ENCODE data around the gene LMF1. TPM values are rescaled to one million over a fixed set of nuclear protein-coding genes. Genes with fewer than 3 reads are reported as not detected.

The LMF1 gene
- total RNA-seq, 2 donors from 2014 or later: 47.1 to 49.3 TPM

DNA sequence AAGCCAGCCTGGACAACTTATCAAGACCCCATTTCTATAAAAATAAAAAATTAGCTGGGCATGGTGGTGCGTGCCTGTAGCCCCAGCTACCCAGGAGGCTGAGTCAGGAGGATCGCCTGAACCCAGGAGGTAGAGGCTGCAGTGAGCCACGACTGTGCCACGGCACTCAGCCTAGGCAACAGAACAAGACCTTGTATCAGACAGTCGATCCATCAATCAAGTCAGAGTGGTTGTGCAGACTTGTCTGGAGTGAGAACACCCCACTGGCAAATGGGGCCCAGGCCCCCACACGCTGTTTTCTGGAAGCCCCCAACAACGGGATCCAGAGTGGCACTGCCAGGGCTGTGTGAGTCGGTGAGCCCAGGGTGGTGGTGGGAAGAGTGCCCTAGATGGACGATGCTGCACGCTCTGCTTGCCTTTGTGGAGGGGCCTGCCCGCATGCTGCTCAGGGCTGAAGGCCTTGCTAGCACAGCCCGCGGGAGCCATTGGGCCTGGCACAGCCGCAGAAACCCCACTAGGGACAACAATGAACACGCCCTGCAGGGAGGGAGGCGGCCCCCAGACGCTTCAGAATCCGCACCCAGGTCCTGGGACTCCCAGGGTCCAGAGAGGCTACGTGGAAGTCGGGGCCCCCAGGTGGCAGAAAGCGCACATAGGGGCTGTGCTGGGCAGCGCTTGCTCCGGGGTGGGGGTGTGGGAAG lies 90.2 kb downstream of the LMF1 start:
- ATAC-seq (ENCODE audit: insufficient number of reproducible peaks, low FRiP score, low read depth) (no peak), DNase-seq (ENCODE audit: low spot score) (no peak)
- no peaks in the 10 kb centered on the region for H3K27me3 ChIP-seq (replicated peaks; ENCODE audit: insufficient read depth)
- no peak overlapping the region for H3K4me3 ChIP-seq
- TF ChIP-seq, protein P1, sequence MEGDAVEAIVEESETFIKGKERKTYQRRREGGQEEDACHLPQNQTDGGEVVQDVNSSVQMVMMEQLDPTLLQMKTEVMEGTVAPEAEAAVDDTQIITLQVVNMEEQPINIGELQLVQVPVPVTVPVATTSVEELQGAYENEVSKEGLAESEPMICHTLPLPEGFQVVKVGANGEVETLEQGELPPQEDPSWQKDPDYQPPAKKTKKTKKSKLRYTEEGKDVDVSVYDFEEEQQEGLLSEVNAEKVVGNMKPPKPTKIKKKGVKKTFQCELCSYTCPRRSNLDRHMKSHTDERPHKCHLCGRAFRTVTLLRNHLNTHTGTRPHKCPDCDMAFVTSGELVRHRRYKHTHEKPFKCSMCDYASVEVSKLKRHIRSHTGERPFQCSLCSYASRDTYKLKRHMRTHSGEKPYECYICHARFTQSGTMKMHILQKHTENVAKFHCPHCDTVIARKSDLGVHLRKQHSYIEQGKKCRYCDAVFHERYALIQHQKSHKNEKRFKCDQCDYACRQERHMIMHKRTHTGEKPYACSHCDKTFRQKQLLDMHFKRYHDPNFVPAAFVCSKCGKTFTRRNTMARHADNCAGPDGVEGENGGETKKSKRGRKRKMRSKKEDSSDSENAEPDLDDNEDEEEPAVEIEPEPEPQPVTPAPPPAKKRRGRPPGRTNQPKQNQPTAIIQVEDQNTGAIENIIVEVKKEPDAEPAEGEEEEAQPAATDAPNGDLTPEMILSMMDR (IDR thresholded peaks at IDR 0.05): no peak
- no peaks in the 10 kb centered on the region for H3K4me1 ChIP-seq (ENCODE audit: control insufficient read depth in 1 of 2, low read depth in 2 of 2)
- H3K36me3 ChIP-seq: no peaks in the 10 kb centered on the region
- H3K27ac ChIP-seq: no peak overlapping the region
- H3K9me3 ChIP-seq: peaks cover 6% of the 10 kb centered on the region

GRCh38 chr16:879986-880385 lies 90.8 kb downstream of the LMF1 start:
- no peaks in the 10 kb centered on the region for H3K27me3 ChIP-seq (replicated peaks; ENCODE audit: insufficient read depth)
- H3K36me3 ChIP-seq: no peaks in the 10 kb centered on the region
- TF ChIP-seq, protein P1 (IDR thresholded peaks at IDR 0.05): no peak
- no peak for ATAC-seq (ENCODE audit: insufficient number of reproducible peaks, low FRiP score, low read depth)
- DNase-seq (ENCODE audit: low spot score): no peak
- no peak overlapping the region for H3K4me3 ChIP-seq
- no peaks in the 10 kb centered on the region for H3K4me1 ChIP-seq (ENCODE audit: control insufficient read depth in 1 of 2, low read depth in 2 of 2)
- peaks cover 6% of the 10 kb centered on the region for H3K9me3 ChIP-seq
- no peak overlapping the region for H3K27ac ChIP-seq

- no peak for DNase-seq (ENCODE audit: low spot score)
- TF ChIP-seq, protein P1 (IDR thresholded peaks at IDR 0.05): no peak
- no peaks in the 10 kb centered on the region for H3K27me3 ChIP-seq (replicated peaks; ENCODE audit: insufficient read depth)
- H3K27ac ChIP-seq: no peak overlapping the region
- no peak for ATAC-seq (ENCODE audit: insufficient number of reproducible peaks, low FRiP score, low read depth)
- H3K4me3 ChIP-seq: no peak overlapping the region
- peaks cover under 1% of the 10 kb centered on the region for H3K36me3 ChIP-seq
- H3K4me1 ChIP-seq (ENCODE audit: control insufficient read depth in 1 of 2, low read depth in 2 of 2): no peaks in the 10 kb centered on the region
- H3K9me3 ChIP-seq: peaks cover 2% of the 10 kb centered on the region
Measured at GRCh38 chr16:879461-879861, 91.3 kb downstream of the LMF1 start.

DNA sequence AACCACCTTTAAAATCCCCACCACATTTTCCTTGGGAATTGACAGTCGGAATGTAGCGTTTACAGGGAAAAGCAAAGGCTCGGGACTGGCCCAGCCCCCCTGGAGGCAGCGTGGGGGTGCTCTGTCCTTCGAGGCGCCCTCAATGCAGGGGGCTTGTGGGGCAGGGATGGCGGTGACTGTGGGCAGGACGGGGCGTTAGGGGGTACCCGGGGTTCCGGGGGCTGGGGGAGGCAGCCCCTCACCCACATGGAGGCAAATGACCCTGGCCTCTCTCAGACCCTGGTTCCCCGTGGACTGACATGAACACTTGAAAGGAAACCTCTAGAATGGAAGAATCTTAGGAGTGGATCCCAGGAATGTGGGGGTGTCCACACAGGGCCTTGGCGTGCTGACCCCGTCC lies 91.9 kb downstream of the LMF1 start:
- H3K4me3 ChIP-seq: no peak overlapping the region
- H3K36me3 ChIP-seq: peaks cover 3% of the 10 kb centered on the region
- H3K4me1 ChIP-seq (ENCODE audit: control insufficient read depth in 1 of 2, low read depth in 2 of 2): no peaks in the 10 kb centered on the region
- TF ChIP-seq, protein P1 (IDR thresholded peaks at IDR 0.05): no peak
- DNase-seq (ENCODE audit: low spot score) (no peak), ATAC-seq (ENCODE audit: insufficient number of reproducible peaks, low FRiP score, low read depth) (no peak)
- no peak overlapping the region for H3K27ac ChIP-seq
- H3K9me3 ChIP-seq: no peaks in the 10 kb centered on the region
- H3K27me3 ChIP-seq (replicated peaks; ENCODE audit: insufficient read depth): no peaks in the 10 kb centered on the region

DNA sequence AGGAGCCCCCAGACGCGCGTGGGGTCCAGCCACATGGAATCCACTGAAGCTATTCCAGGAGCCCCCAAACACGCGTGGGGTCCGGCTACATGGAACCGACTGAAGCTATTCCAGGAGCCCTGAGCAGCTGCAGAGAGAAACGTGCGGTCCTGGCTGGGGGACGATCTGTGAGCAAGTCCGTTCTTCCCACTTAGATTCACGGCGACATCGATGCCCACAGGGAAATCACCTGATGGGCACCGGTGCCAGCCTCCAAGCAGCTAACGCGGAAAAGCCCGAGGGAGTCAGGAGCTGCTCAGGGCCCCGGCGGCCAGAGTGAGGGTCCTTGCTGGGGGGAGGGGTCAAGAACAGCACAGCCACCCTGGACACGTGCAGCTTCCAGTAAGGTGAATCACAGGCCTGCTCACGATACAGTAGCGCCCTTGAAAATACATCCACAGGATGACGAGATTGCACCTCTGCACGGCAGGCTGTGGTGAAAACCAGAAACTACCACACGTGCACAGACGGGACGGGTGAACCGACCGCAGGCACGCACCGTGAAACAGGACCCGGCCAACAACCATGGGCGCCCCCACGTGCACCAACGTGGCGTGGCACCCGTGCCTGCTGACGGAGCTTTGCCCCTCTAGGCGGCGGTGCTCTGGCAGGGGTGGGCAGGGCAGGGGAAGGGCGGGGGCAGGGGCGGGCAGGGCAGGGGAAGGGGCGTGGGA lies 92.6 kb downstream of the LMF1 start:
- ATAC-seq (ENCODE audit: insufficient number of reproducible peaks, low FRiP score, low read depth) (no peak), DNase-seq (ENCODE audit: low spot score) (no peak)
- Histone ChIP-seq H3K4me1 (ENCODE audit: control insufficient read depth in 1 of 2, low read depth in 2 of 2) (no peaks in the 10 kb centered on the region), H3K27ac (no peak overlapping the region), H3K36me3 (peaks cover 6% of the 10 kb centered on the region), H3K27me3 (replicated peaks; ENCODE audit: insufficient read depth) (no peaks in the 10 kb centered on the region), H3K9me3 (no peaks in the 10 kb centered on the region), H3K4me3 (no peak overlapping the region)
- TF ChIP-seq, protein P1 (IDR thresholded peaks at IDR 0.05): no peak
